22Rv1 (cell line): ENCODE results near the gene CNTN1.

Experiments
- H3K27ac ChIP-seq: fragments of 450-650 bp; 2 replicates; pipeline ENCODE4 v1.5.1; 2017
- CTCF ChIP-seq: fragments of 450-650 bp; IDR thresholded peaks from 2 replicates; pipeline ENCODE4 v1.5.1; 2017; ENCODE audit warnings: mild to moderate bottlenecking
- ZFX ChIP-seq: fragments of 450-650 bp; IDR thresholded peaks from 2 replicates; pipeline ENCODE4 v1.6.1; 2017; ENCODE audit warnings: antibody characterized with exemption, borderline replicate concordance

CNTN1 gene

GRCh38 chr12:41100572-41100971 lies 408.3 kb downstream of the CNTN1 start:
- H3K27ac ChIP-seq, result no peak overlapping the region
- no peak for TF ChIP-seq CTCF
- TF ChIP-seq ZFX, result no peak

- no peak overlapping the region for H3K27ac ChIP-seq
- TF ChIP-seq CTCF, result no peak
- no peak for TF ChIP-seq ZFX
Observed at GRCh38 chr12:41101806-41102205, 409.6 kb downstream of the CNTN1 start.

- TF ChIP-seq ZFX, result no peak
- H3K27ac ChIP-seq, result no peak overlapping the region
Observed at GRCh38 chr12:41103614-41104013, 411.4 kb downstream of the CNTN1 start.

GRCh38 chr12:41106315-41106714 lies 414.1 kb downstream of the CNTN1 start:
- H3K27ac ChIP-seq, result no peak overlapping the region
- TF ChIP-seq ZFX, result no peak

- no peak for TF ChIP-seq CTCF
- no peak for TF ChIP-seq ZFX
- H3K27ac ChIP-seq, result no peak overlapping the region
Observed at GRCh38 chr12:41108032-41108431, 415.8 kb downstream of the CNTN1 start.

GRCh38 chr12:41112903-41113302 lies 420.7 kb downstream of the CNTN1 start:
- no peak for TF ChIP-seq CTCF
- TF ChIP-seq ZFX, result no peak
- H3K27ac ChIP-seq, result no peak overlapping the region

GRCh38 chr12:41120211-41120610 lies 428.0 kb downstream of the CNTN1 start:
- TF ChIP-seq CTCF, result no peak
- TF ChIP-seq ZFX, result no peak
- H3K27ac ChIP-seq, result no peak overlapping the region

GRCh38 chr12:41121374-41121773 lies 429.1 kb downstream of the CNTN1 start:
- H3K27ac ChIP-seq, result no peak overlapping the region
- no peak for TF ChIP-seq ZFX
- TF ChIP-seq CTCF, result no peak
